Measurements from ENCODE around the gene PCP2.

GRCh38 chr19:7672522-7672921 lies 39.0 kb upstream of the PCP2 start:
- TF ChIP-seq CTCF (IDR thresholded peaks at IDR 0.05): no peak
- no peak for TF ChIP-seq POLR2A (IDR thresholded peaks at IDR 0.05)

Data from adrenal gland (tissue), 5 donors.